GM18499 (cell line): ENCODE results near the gene ADARB2.
"Not testable (repeated sequence)": the region's sequence is repeated elsewhere in the genome, so short reads cannot be mapped to it uniquely, and the experiment has no call there.

Experiments used
- ATAC-seq: cut with Tn5 transposase; IDR thresholded peaks from one replicate; pipeline ENCODE4 v1.9.1; 2021; ENCODE audit warnings: moderate number of reproducible peaks; ENCODE audit not compliant: insufficient read depth, unreplicated experiment

ADARB2 gene

DNA sequence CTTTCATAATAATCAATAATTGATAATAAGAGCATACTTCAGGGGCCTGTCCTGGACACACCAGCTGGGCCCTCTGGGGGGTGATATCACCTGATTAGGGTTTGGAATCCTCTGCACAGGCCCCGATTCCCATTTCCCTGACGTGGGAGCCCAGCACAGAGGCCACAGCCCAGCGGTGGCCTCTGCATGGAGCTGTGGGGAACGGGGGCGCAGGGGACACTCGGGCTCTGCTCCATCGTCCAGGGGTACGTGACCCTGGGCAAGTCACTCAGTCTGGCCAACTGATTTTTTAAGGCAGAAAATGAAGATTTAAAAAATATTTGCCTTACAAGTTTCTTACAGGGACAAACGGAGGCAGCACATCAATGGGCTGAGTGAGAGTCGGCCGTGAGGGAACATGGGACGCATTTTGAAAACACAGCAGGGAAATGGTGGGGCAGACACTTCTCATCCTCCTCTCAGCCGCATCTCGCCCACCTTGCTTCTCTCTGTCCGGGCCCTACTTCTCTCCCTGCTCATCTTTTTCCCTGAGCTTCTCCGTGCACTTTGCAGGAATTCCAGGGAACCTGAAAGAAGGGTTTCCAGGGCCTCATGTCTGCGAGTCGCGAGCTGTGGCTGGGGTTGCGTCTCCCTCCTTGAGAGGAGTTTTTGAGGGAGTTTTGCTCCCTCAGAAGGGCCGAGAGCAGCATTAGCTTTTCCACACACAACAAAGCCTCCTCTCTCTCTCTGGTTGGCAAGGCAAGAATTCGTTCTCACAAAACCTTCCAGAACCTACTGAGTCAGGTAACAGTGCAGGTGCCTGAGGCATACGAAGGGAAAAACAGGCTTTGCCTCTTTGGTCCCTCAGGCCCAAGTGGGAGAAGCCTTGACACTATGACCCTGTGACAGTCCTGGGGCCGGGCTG is 369.1 kb downstream of the ADARB2 start:
- ATAC-seq, result no peak

DNA sequence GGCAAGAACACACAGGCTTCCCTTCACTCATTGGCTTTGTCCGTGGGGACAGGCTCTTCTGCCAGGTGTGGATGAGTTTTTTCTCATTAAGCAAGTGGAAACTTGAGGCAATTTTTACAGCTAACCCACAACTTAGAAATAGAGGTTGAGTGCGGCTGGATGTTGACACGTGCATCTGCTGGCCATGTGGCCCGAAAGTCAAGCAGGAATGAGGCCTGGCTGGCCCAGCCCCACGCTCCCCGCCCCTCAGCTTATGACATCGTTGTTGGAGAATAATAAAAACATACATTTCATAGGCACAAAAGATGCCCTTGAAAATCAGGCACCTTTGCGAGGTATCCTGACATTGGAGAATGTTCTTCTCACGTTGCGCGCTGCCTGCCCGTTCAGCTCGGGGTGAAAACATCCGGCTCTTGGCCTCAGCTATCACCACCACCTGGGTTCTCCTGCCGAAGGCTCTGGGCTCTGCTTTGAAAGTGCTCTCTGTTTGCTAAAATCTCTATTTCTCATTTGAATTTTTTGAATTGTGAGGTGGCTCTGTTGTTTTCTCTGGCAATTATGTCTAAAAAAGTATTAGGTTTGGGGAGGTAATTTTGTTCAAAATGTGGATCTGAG is 370.4 kb downstream of the ADARB2 start:
- ATAC-seq, result no peak

DNA sequence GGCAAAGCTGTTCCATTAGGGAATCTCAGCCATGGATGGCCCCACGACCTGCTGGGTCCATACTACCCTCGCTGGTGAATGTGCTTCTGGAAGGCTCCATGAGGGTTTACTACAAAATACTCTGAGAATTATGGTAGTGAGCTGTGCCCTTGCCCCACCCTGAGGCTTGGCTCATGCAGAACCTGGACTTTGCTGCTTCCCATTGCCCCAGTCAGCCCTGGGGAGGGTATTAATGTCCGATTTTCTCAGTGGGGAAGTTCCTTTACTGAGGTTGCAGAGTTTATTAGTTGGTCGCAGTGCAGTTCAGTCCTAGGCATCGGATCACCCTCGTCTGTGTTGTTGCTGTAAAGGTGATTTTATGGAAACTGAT is 371.0 kb downstream of the ADARB2 start:
- ATAC-seq, result no peak

DNA sequence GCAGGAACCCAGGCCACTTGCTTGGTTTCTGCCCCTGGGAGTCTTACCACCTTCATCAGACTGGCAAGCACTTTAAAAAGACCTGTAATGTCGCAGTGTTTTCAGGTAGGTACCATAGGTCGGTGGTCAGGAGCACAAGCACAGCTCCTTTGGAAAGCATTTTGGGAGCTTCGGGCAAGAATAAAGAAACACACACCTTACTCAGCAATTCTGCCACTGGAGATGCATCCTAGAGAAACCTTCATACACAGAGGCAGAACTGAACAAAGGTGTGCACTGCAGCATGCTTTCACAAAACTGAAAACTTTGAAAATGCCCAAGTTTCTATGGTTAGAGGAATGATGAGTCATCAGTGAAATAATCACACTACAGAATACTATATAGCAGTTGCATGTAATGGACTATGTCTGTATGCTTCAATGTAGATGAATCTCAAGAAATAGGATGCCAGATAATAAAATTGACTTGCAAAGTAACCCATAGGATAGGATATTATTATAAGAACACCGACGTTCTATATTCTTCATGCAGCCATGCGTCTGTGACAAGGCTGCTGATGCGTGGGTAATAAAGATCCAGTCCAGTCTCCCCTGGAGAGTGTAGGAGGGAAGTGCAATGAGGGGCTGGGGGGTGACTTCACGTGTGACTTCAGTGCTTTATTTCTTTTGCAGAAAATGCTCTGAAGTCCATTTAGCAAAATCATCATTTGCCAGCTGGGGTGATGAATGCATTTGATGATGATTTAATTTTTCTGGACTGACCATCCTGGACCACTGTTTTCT is 371.6 kb downstream of the ADARB2 start:
- no peak for ATAC-seq

DNA sequence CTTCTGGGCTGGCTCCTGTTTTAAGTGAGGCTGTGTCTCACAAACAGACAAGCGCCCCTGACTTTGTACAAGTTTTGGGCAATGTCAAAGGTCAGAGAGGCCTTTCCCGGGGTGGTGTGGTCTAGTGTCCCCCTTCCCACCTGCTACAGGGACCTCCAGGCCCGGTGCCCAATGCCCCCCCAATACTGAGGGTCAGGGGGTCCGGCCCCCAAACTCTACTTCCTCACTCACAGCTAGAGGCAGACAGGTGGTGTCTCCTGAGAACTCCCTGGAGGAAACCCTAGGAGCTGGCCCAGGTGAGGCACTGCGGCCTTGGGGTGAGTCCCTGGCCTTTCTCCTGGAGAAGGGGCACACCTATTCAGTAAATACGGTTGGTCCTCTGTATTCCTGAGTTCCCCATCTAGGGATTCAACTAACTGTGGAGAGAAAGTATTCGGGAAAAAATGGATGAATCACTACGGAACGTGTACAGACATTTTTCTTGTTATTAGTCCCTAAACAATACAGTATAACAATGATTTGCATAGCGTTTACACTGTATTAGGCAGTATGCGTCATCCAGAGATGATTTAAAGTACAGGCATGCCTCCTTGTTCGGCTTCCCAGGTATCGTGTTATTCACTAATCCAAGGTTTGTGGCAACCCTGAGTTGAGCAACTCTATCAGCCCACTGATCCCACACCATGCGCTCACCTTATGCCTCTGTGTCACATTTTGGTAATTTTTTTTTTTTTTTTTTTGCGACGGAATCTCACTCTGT is 373.0 kb downstream of the ADARB2 start:
- no peak for ATAC-seq

DNA sequence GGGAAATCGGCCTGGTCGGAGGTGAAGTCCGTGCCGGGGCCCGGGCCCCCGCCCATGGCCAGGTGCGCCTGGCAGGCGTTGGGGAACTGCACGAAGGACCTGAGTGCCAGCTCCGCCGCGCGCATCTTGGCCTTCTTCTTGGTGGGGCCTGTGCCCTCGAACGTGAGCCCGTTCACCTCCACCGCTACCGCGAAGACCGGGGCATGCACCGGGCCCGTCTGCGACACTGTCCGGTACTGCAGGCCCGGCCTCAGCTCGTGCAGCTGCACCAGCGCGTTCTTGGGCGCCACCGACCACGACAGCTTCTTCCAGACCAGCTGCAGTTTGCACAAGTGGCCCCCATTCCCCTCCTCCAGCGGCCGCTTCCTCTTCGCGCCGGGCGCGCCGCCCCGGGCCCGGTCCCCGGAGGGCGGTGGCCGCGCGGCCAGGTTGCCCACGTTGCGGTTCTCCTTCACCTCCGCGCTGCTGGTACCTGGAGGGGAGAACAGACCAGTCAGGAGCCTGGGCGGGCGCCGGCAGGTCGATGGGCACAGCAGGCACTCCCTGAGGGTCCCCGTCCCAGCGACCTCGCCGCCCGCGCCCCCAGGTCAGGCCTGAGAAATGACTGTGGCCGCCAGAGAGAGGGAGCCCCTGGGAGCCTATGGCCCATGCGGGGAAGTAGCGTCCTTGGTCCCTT is 373.7 kb downstream of the ADARB2 start:
- ATAC-seq, result no peak

DNA sequence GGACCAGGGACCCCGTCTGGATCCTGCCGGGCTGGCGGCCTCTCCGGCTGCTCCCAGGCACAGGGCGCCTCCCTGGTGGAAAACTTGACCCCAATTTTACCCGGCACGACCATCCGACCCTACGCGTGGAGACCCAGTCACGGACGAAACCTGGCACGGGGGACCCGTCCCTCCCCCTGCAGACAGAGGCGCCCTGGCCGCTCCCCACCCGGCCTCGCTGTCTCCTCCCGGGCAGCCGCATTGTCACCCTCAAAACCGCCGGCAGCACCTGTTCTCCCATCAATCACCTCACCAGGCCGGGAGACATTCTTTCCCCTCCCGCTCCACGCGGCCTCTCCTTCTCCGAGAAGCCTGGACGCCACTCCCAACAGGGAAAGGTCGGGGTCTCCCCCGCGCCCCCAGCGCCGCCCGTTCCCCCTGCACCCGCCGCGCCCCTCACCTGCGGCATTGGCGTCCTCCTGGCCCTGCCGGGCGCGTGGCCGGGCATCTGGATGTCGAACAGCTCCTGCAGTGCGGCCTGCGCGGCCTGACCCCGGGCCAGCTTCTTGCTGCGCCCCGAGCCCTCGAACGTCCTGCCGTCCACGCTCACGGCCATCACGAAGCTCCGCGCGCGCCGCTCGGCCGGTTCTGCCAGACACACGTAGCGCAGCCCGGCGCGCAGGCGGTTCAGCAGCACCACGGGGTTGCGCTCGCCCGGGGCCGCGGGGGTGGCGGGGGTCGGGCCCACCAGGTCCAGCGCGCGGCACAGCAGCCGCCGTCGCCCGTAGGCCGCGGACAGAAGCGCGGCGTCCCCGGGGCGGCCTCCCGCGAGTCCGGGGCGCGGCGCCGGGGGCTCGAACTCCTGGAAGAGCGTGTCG is 374.5 kb downstream of the ADARB2 start:
- no peak for ATAC-seq

DNA sequence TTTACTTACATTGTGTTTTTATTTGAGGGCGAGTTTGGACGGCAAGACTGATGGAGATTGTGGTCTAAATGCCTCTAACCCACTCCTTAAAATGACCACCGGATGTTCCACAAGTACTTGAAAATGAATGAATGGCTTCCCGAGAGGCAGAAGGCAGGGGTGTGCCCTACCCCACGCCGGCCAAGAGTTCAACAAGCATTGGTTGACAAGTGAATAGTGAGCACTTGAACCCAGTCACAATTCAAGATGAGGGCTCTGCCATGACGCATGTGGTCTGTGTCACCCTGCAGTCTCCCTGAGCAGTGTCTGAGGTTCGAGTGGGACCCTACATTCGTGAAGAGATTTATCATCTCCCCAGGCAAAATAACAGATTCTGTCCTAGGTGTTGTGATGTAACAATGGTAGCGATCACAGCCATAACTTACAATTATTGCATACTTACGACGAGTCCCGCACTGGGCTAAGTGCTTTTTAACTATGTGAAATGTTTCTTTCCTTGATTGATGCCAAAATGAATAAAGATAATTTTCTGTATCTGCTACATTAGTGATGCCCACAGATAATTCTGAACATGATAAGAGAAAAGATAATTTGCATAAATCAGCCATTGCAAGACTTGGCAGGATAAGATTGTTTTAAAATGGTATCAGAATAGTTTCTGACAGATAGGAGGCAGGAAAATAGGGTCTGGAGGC is 375.8 kb downstream of the ADARB2 start:
- ATAC-seq, result no peak

DNA sequence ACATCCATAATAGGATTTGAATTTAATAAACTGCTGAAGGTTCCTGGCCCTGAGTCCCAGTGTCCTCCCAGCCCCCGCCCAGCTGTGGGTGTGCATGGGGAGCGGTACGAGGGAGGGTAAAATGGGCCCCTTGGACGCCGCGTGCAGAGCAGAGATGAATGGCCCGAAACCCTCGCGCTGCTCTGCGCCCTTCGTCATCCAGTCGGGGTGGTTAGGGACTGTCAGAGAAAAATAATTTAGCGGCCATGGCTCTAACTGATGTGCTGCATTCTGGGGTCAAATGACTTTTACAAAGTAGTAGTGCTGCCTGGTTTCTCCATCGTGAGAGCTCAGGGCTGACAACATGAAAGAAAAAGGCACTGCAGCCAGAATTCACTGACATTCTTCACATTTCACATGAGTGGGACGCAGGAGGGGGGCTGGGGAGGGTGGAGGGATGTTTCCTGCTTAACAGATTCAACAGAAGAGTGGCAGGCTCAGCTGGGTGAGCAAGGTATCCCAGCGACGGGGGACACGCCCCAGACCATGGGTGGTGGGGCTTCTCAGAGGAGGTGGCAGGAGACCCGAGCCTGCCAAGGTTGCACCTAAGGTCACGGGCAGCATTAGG is 376.7 kb downstream of the ADARB2 start:
- no peak for ATAC-seq

DNA sequence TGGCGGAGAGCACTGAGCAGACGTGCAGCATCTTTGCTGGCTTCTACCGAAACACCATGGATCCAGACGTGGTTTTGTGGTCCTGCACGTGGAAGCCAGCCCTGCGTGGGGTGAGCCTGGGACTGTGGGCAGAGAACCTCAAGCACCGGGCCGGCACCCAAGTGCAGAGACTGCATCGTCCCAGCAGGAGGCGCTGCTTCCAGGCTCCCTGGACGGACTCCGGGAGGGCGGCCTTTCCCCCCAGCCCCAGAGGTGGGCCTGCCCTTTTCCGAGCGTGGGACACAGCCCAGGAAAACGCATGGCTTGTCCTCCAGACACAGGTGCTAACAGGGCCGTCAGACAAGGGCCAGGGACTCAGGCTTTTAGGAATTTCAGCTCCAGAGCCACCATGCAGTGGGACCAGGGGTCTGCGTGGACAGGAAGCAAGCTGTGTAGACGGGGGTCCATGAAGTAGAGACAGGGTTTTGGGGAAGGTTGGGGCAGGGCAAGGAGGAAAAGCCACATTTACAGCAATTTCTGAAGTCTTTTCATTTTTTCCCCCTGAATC is 377.2 kb downstream of the ADARB2 start:
- no peak for ATAC-seq

DNA sequence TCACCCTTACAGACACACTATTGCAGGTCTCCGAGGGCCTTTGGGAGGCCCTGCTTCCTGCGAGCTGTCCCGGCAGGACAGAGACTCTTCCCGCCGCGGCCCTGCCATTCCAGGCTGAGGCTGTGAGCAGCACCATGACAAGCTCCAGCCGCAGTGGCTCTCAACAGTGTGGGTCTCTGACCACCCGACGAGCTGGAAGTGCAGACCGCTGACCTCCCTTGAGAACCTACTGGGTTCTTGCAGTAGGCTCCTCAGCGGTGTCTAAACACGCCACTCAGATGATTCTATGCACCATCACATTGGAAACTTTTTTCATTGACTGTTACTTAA is 377.7 kb downstream of the ADARB2 start:
- no peak for ATAC-seq

DNA sequence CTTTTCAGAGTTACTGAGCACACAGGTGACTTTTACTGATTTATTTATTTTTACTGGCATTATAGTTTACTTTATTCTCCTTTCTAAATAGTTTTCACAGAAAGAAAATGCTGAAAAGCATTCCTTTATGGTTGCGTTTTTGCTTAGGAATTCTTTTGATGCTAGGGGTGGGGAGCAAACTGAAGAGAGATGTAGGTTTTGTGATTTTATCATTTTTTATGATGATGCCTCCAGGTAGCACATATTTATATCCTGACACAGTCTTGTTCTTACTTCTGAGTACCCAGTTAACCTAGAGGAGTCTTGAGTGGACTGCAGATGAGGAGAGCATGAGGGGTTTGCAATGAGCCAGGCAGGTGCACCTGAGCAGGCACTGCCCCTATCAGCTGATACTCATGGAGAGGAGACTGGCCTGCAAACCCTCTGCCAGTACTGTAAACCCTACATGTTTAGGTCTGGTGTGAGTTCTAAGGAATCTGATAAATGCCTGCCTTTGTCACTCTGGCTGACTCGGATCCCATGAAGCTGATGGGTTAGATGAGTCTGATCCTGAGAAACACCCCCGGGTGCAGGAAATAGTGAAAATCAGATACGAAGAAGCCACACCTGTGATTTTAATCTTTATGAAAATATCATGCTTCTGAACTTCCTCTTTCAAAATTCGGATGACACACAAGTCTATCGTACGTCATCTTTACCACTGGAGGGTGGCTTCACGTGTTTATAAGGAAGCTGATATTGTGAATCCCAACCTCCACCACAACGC is 378.3 kb downstream of the ADARB2 start:
- no peak for ATAC-seq

DNA sequence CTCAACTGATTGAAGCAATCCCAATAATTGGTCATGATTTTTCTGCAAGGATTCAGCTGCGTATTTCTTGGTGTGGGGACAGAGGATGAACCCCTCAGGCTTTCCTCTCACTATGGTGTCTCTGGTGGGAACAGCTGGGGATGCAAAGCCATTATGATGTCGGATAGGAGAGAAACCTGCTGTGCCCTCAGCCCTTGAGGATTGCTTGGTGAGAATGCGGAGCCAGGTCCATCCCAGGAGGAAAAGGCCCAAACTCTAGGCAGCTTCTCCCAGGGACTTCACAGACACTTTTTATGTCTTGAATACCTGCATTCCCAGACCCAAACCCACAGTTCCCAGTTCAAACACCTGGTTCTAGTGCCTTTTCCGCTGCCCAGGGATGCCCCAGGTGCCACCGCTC is 379.2 kb downstream of the ADARB2 start:
- ATAC-seq, result no peak

DNA sequence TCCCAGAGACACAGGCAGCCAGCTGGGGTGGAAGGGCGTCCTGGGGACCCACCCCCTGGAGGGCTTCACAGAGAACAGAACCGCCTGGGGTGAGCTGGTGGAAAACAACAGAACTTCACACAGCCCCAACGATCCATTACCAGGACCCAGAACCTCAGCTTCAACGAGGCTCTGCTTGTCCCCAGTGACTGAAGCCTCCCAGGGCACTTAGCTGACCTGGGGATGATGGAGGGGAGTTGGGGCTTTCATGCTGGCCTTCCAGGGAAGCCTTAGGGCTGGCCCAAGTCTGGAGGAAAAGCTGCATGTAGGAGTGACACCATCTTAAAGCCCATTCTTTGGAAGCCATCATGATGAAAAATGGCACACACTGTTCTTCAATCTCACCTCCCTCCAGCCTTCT is 381.0 kb downstream of the ADARB2 start:
- ATAC-seq, result no peak

DNA sequence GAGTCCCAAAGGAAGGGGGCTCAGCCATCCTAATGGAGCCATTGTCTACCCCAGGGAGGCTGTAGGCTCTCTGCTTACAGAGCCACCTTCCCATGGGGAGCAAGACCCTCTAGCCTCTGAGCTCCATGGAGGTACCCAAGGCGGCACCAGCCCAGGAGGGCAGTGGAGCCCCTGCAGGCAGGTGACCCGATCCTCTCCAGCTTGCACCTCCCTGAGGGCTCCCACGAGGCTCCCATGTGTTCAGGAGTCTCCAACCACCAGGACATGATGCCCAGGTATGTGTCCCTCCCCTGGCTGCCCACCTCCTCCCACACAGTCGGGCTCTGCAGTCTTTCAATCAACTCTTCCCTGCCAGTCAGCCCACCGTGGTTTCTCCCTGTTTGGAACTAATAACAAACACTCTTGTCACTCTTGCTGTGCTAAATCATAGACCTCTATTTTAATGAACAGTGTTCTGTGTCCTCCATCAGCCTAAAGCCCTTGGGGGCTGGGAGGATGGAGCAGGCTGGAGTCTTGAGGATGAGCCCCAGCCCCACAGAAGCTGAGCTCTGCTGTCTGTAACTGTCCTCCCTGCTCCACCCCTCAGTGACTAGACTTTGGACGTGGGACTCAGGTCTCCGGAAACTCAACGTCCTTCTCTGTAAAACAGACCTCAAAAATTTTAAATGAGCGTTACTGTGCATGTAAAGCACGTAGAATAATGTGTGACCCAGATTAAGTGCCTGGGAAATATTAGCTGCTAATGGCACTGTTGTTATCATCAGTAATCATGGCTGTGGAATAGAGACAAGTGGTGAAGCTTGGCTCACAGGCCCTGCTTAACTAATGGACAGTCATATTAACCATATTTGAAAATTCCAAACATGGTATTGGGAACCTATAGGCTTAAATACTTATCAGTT is 382.3 kb downstream of the ADARB2 start:
- ATAC-seq, result no peak

DNA sequence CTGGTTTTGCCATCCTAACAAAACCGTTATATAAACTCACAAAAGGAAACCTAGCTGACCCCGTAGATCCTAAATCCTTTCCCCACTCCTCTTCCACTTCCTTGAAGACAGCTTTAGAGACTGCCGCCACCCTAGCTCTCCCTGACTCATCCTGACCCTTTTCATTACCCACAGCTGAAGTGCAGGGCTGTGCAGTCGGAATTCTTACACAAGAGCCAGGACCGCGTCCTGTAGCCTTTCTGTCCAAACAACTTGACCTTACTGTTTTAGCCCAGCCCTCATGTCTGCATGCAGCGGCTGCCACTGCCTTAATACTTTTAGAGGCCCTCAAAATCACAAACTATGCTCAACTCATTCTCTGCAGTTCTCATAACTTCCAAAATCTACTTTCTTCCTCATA is 385.0 kb downstream of the ADARB2 start:
- ATAC-seq, result not testable (repeated sequence)
